Neural cell (in vitro differentiated cells): Measurements from ENCODE around the gene DNAJC10. TPM values are rescaled to one million over a fixed set of nuclear protein-coding genes. Genes with fewer than 3 reads are reported as not detected.

Experiments used
- H2AFZ ChIP-seq: fragments of 200-600, 300-800 bp; sonication (generic), shearing (Covaris generic); 2 replicates; pipeline ENCODE4 v1.6.0; 2014; ENCODE audit warnings: low read depth, mild to moderate bottlenecking, antibody characterized with exemption, low read length, moderate library complexity
- H3F3A ChIP-seq: fragments of 200-600 bp; shearing (Covaris generic); 2 replicates; pipeline ENCODE4 v1.6.1; 2016; ENCODE audit warnings: mild to moderate bottlenecking, moderate library complexity, mixed read lengths, antibody characterized with exemption, low read length; ENCODE audit not compliant: insufficient read depth, poor library complexity, severe bottlenecking
- H3K27ac ChIP-seq: fragments of 200-600, 300-800 bp; sonication (generic), shearing (Covaris generic); 2 replicates; pipeline ENCODE4 v1.5.1; 2014; ENCODE audit warnings: mild to moderate bottlenecking, low read length, moderate library complexity
- H3K27me3 ChIP-seq: fragments of 300-800, 200-600 bp; sonication (generic), shearing (Covaris generic); 2 replicates; pipeline ENCODE4 v1.6.0; 2014; ENCODE audit warnings: mild to moderate bottlenecking, low read depth, low read length, moderate library complexity; ENCODE audit not compliant: insufficient read depth
- H3K36me3 ChIP-seq: fragments of 300-800, 200-600 bp; sonication (generic), shearing (Covaris generic); 2 replicates; pipeline ENCODE4 v1.5.1; 2014; ENCODE audit warnings: mild to moderate bottlenecking, antibody characterized with exemption, low read length, moderate library complexity; ENCODE audit not compliant: insufficient read depth
- H3K4me2 ChIP-seq: fragments of 300-800, 200-600 bp; sonication (generic), shearing (Covaris generic); 2 replicates; pipeline ENCODE4 v1.6.0; 2014; ENCODE audit warnings: mild to moderate bottlenecking, low read length
- H3K4me3 ChIP-seq: fragments of 300-800, 200-600 bp; sonication (generic), shearing (Covaris generic); 2 replicates; pipeline ENCODE4 v1.5.1; 2014; ENCODE audit warnings: mild to moderate bottlenecking, low read length, moderate library complexity
- H3K79me2 ChIP-seq: fragments of 200-600 bp; shearing (Covaris generic); replicated peaks from 2 replicates; pipeline ENCODE4 v1.6.0; 2014; ENCODE audit warnings: mild to moderate bottlenecking, low read length, moderate library complexity; ENCODE audit not compliant: insufficient read depth
- H3K9ac ChIP-seq: fragments of 300-800, 200-600 bp; sonication (generic), shearing (Covaris generic); 2 replicates; pipeline ENCODE4 v1.6.1; 2016; ENCODE audit warnings: mild to moderate bottlenecking, low read length, mixed read lengths
- H3K9me2 ChIP-seq: fragments of 200-600 bp; shearing (Covaris generic); 2 replicates; pipeline ENCODE4 v1.6.1; 2016; ENCODE audit warnings: mild to moderate bottlenecking, low read length, mixed read lengths; ENCODE audit not compliant: insufficient read depth
- H3K9me3 ChIP-seq: fragments of 200-600, 300-800 bp; sonication (generic), shearing (Covaris generic); 2 replicates; pipeline ENCODE4 v1.6.1; 2016; ENCODE audit warnings: mild to moderate bottlenecking, mixed run types, low read length, moderate library complexity, mixed read lengths
- H4K20me1 ChIP-seq: fragments of 200-600 bp; shearing (Covaris generic); 2 replicates; pipeline ENCODE4 v1.6.1; 2016; ENCODE audit warnings: mild to moderate bottlenecking, mixed run types; ENCODE audit not compliant: insufficient read depth
- CTCF ChIP-seq: fragments of 450-650 bp; IDR thresholded peaks from 2 replicates; pipeline ENCODE4 v1.5.1; 2014; ENCODE audit warnings: antibody characterized with exemption, mild to moderate bottlenecking, moderate library complexity; ENCODE audit not compliant: poor library complexity, severe bottlenecking
- EP300 ChIP-seq: fragments of 450-650 bp; conservative IDR thresholded peaks from 2 replicates; pipeline ENCODE4 v1.6.1; 2014; ENCODE audit warnings: antibody characterized with exemption, mild to moderate bottlenecking, moderate library complexity; ENCODE audit not compliant: poor library complexity, severe bottlenecking
- EZH2 ChIP-seq: fragments of 200-600, 300-800 bp; shearing (Covaris generic), sonication (generic); IDR thresholded peaks from 2 replicates; pipeline ENCODE4 v1.6.1; 2014; ENCODE audit warnings: antibody characterized with exemption, low read length, borderline replicate concordance, mild to moderate bottlenecking; ENCODE audit not compliant: insufficient read depth, poor library complexity, severe bottlenecking
- MXI1 ChIP-seq: fragments of 450-650 bp; conservative IDR thresholded peaks from 2 replicates; pipeline ENCODE4 v1.6.1; 2014; ENCODE audit warnings: antibody characterized with exemption, mild to moderate bottlenecking; ENCODE audit not compliant: poor library complexity, severe bottlenecking
- POLR2AphosphoS5 ChIP-seq: IDR thresholded peaks from 2 replicates; pipeline ENCODE4 v1.6.1; 2012
- RAD21 ChIP-seq: fragments of 450-650 bp; conservative IDR thresholded peaks from 2 replicates; pipeline ENCODE4 v1.6.1; 2014; ENCODE audit warnings: antibody characterized with exemption, mild to moderate bottlenecking, moderate library complexity
- SMC3 ChIP-seq: fragments of 450-650 bp; conservative IDR thresholded peaks from 2 replicates; pipeline ENCODE4 v1.6.1; 2014; ENCODE audit warnings: antibody characterized with exemption, mild to moderate bottlenecking, moderate library complexity; ENCODE audit not compliant: poor library complexity
- TAF1 ChIP-seq: IDR thresholded peaks from 2 replicates; pipeline ENCODE4 v1.6.1; 2012; ENCODE audit warnings: low read depth
- polyA plus RNA-seq: library from polyadenylated mRNA; depleted of rRNA; stranded (reverse); fragments of >200 nt; gene quantifications from 2 replicates; pipeline ENCODE4 v1.2.3, GENCODE V29; 2014
- TF ChIP-seq, protein P1 (sequence below): IDR thresholded peaks from 2 replicates; pipeline ENCODE4 v1.6.1; 2012; ENCODE audit warnings: borderline replicate concordance

Gene DNAJC10
- polyA plus RNA-seq, 1 donor from 2014 or later, result 92.5 TPM

DNA sequence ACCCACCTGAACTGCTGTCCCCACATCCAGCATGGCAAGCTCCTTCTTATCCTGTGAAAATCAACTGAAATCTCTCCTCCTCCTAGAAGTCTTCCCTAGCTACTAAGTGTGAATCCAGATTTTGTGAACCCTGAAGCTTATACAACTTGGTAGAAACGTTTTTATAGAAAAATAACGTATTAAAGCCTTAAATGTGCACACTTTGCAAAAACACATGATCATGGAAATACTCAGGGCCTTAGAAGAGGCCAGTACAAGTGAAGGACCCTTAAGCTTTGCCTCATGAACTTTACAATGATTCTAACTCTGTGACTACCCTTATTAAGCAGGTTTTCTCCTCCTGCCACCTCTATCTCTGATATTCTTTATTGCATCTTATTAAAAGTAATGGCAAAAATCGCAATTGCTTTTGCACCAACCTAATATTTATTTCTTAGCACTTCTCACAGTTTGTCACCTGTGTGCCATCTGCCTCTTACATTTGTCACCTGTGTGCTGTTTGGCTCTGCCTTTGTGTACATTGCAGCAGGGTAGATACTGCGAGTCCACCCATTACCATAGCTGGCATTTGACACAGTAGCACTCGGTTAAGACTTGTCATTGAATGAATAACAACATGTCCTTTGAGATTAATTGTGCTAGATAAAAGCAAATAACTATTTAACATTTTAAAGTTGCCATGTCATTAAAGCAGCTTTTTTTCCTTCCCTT lies 108.2 kb downstream of the DNAJC10 start:
- H3K4me2 ChIP-seq, result no peak overlapping the region
- no peak for TF ChIP-seq MXI1
- TF ChIP-seq TAF1, result no peak
- no peak for TF ChIP-seq RAD21
- TF ChIP-seq EZH2, result no peak
- H3F3A ChIP-seq, result no peaks in the 10 kb centered on the region
- H3K36me3 ChIP-seq, result no peaks in the 10 kb centered on the region
- no peaks in the 10 kb centered on the region for H3K79me2 ChIP-seq
- no peaks in the 10 kb centered on the region for H3K9me3 ChIP-seq
- H3K9me2 ChIP-seq, result no peaks in the 10 kb centered on the region
- no peak overlapping the region for H3K9ac ChIP-seq
- H2AFZ ChIP-seq, result no peak overlapping the region
- H4K20me1 ChIP-seq, result no peaks in the 10 kb centered on the region
- H3K27ac ChIP-seq, result no peak overlapping the region
- H3K4me3 ChIP-seq, result no peak overlapping the region
- no peaks in the 10 kb centered on the region for H3K27me3 ChIP-seq

GRCh38 chr2:182824767-182825158 lies 108.7 kb downstream of the DNAJC10 start:
- Histone ChIP-seq H3K9ac (no peak overlapping the region), H3K4me2 (no peak overlapping the region), H3F3A (no peaks in the 10 kb centered on the region), H3K79me2 (no peaks in the 10 kb centered on the region), H3K9me3 (no peaks in the 10 kb centered on the region), H3K4me3 (no peak overlapping the region), H3K36me3 (no peaks in the 10 kb centered on the region), H4K20me1 (no peaks in the 10 kb centered on the region), H2AFZ (no peak overlapping the region), H3K27me3 (no peaks in the 10 kb centered on the region), H3K27ac (no peak overlapping the region), H3K9me2 (no peaks in the 10 kb centered on the region)
- TF ChIP-seq POLR2AphosphoS5 (no peak), RAD21 (no peak), TAF1 (no peak)

DNA sequence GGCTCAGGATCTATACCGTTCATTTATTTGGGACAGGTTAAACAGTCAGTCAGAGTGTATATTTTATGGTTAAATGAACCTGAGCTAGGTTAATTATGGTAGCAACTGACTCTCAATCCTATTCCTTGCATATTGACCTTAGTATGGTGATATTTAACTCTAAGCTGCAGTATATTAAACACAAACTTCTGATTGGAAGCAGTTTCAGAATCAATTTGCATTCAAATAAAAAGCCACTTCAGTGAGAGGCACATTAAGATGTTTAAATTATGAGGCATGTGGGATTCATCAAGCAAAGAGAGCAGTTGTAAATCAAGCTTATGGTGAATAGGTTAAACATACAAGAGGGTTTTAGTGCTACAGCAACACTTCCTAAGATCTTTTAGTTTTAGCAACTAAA lies 110.0 kb downstream of the DNAJC10 start:
- no peaks in the 10 kb centered on the region for H3K27me3 ChIP-seq
- no peak overlapping the region for H3K4me3 ChIP-seq
- no peak overlapping the region for H2AFZ ChIP-seq
- H3K9ac ChIP-seq, result no peak overlapping the region
- no peaks in the 10 kb centered on the region for H3K9me2 ChIP-seq
- H3K9me3 ChIP-seq, result no peaks in the 10 kb centered on the region
- TF ChIP-seq MXI1 (no peak), POLR2AphosphoS5 (no peak), RAD21 (no peak), EZH2 (no peak), TAF1 (no peak), EP300 (no peak), SMC3 (no peak), CTCF (no peak)
- TF ChIP-seq, protein P1, sequence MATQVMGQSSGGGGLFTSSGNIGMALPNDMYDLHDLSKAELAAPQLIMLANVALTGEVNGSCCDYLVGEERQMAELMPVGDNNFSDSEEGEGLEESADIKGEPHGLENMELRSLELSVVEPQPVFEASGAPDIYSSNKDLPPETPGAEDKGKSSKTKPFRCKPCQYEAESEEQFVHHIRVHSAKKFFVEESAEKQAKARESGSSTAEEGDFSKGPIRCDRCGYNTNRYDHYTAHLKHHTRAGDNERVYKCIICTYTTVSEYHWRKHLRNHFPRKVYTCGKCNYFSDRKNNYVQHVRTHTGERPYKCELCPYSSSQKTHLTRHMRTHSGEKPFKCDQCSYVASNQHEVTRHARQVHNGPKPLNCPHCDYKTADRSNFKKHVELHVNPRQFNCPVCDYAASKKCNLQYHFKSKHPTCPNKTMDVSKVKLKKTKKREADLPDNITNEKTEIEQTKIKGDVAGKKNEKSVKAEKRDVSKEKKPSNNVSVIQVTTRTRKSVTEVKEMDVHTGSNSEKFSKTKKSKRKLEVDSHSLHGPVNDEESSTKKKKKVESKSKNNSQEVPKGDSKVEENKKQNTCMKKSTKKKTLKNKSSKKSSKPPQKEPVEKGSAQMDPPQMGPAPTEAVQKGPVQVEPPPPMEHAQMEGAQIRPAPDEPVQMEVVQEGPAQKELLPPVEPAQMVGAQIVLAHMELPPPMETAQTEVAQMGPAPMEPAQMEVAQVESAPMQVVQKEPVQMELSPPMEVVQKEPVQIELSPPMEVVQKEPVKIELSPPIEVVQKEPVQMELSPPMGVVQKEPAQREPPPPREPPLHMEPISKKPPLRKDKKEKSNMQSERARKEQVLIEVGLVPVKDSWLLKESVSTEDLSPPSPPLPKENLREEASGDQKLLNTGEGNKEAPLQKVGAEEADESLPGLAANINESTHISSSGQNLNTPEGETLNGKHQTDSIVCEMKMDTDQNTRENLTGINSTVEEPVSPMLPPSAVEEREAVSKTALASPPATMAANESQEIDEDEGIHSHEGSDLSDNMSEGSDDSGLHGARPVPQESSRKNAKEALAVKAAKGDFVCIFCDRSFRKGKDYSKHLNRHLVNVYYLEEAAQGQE, result no peak
- H3F3A ChIP-seq, result no peaks in the 10 kb centered on the region
- H3K36me3 ChIP-seq, result no peaks in the 10 kb centered on the region
- H4K20me1 ChIP-seq, result no peaks in the 10 kb centered on the region
- no peak overlapping the region for H3K4me2 ChIP-seq
- no peaks in the 10 kb centered on the region for H3K79me2 ChIP-seq
- H3K27ac ChIP-seq, result no peak overlapping the region
